GM23338 (cell line): ENCODE measurements around the gene SH3GL2. TPM values are rescaled to one million over a fixed set of nuclear protein-coding genes. Genes with fewer than 3 reads are reported as not detected.

Experiments used
- ATAC-seq: fragments of 200-7000 bp; cut with Tn5 transposase; 3 replicates; pipeline ENCODE4 v1.9.1; 2020
- DNase-seq: peaks from one replicate; pipeline ENCODE4 v3.0.0-alpha.2; 2015; ENCODE audit warnings: low spot score
- H2AFZ ChIP-seq: fragments of 200-600 bp; sonication (generic); 2 replicates; pipeline ENCODE4 v1.8.0; 2016; ENCODE audit warnings: antibody characterized with exemption, mild to moderate bottlenecking, moderate library complexity
- H3F3A ChIP-seq: fragments of 200-600 bp; sonication (generic); replicated peaks from 2 replicates; pipeline ENCODE4 v1.8.0; 2017; ENCODE audit warnings: antibody characterized with exemption, mixed run types, low read depth
- H3K27ac ChIP-seq: fragments of 200-600 bp; sonication (generic); 2 replicates; pipeline ENCODE4 v1.6.1; 2016; ENCODE audit warnings: low read depth
- H3K27me3 ChIP-seq: fragments of 200-600 bp; sonication (generic); 2 replicates; pipeline ENCODE4 v1.8.0; 2016; ENCODE audit warnings: mild to moderate bottlenecking, mixed run types, moderate library complexity; ENCODE audit not compliant: insufficient read depth
- H3K36me3 ChIP-seq: fragments of 200-600 bp; sonication (generic); 2 replicates; pipeline ENCODE4 v1.8.0; 2016; ENCODE audit warnings: mild to moderate bottlenecking; ENCODE audit not compliant: insufficient read depth
- H3K4me1 ChIP-seq: fragments of 200-600 bp; sonication (generic); 2 replicates; pipeline ENCODE4 v1.8.0; 2016; ENCODE audit warnings: mild to moderate bottlenecking, moderate library complexity; ENCODE audit not compliant: insufficient read depth
- H3K4me2 ChIP-seq: fragments of 200-600 bp; sonication (generic); 2 replicates; pipeline ENCODE4 v1.7.1; 2017; ENCODE audit warnings: mixed run types
- H3K4me3 ChIP-seq: fragments of 200-600 bp; sonication (generic); 2 replicates; pipeline ENCODE4 v1.6.1; 2016; ENCODE audit warnings: mixed run types
- H3K79me2 ChIP-seq: fragments of 200-600 bp; sonication (generic); replicated peaks from 2 replicates; pipeline ENCODE4 v1.8.0; 2017; ENCODE audit warnings: mild to moderate bottlenecking; ENCODE audit not compliant: insufficient read depth
- H3K9me2 ChIP-seq: fragments of 200-600 bp; sonication (generic); 2 replicates; pipeline ENCODE4 v1.8.0; 2017; ENCODE audit not compliant: insufficient read depth
- H4K20me1 ChIP-seq: fragments of 200-600 bp; sonication (generic); replicated peaks from 2 replicates; pipeline ENCODE4 v1.8.0; 2017; ENCODE audit warnings: mild to moderate bottlenecking; ENCODE audit not compliant: insufficient read depth
- H3K27ac Mint-ChIP-seq: 2 replicates; pipeline ENCODE4 v1.8.0; 2020; ENCODE audit warnings: inconsistent platforms, mild to moderate bottlenecking, moderate library complexity, mixed read lengths
- H3K27me3 Mint-ChIP-seq: 3 replicates; pipeline ENCODE4 v1.8.0; 2022; ENCODE audit warnings: low read depth, mild to moderate bottlenecking, moderate library complexity, mixed read lengths, inconsistent platforms; ENCODE audit not compliant: insufficient read depth, poor library complexity
- H3K36me3 Mint-ChIP-seq: 3 replicates; pipeline ENCODE4 v1.8.0; 2021; ENCODE audit warnings: low read depth, mild to moderate bottlenecking, inconsistent platforms, moderate library complexity, mixed read lengths
- H3K4me1 Mint-ChIP-seq: 3 replicates; pipeline ENCODE4 v1.8.0; 2020; ENCODE audit warnings: mild to moderate bottlenecking, inconsistent platforms, mixed read lengths
- H3K4me3 Mint-ChIP-seq: 3 replicates; pipeline ENCODE4 v1.8.0; 2021; ENCODE audit warnings: moderate library complexity, mild to moderate bottlenecking, inconsistent platforms, mixed read lengths
- H3K9me3 Mint-ChIP-seq: 3 replicates; pipeline ENCODE4 v1.8.0; 2020; ENCODE audit warnings: moderate library complexity, mild to moderate bottlenecking, inconsistent platforms, mixed read lengths
- CREB1 ChIP-seq: fragments of 250-450 bp; sonication (Bioruptor Pico); IDR thresholded peaks from 2 replicates; pipeline ENCODE4 v1.5.0; 2020; ENCODE audit warnings: low read depth, mild to moderate bottlenecking, moderate library complexity
- CTCF ChIP-seq, 2 experiments: fragments of 200-600 bp in 1 of 2; sonication (generic) in 1 of 2; conservative IDR thresholded peaks; 2 replicates each; pipeline versions ENCODE4 v1.5.1 to v1.6.1; 2016 to 2017; ENCODE audit warnings: antibody characterized with exemption in 2 of 2, low read depth in 2 of 2, mild to moderate bottlenecking in 2 of 2, moderate library complexity in 1 of 2
- ETS1 ChIP-seq: IDR thresholded peaks from 2 replicates; pipeline ENCODE4 v1.6.1; 2016; ENCODE audit warnings: antibody characterized with exemption
- EZH2 ChIP-seq: fragments of 200-600 bp; sonication (generic); IDR thresholded peaks from one replicate; pipeline ENCODE4 v1.8.0; 2017; ENCODE audit warnings: antibody characterized with exemption, mild to moderate bottlenecking, low read depth; ENCODE audit not compliant: unreplicated experiment
- EZH2phosphoT487 ChIP-seq: fragments of 200-600 bp; sonication (generic); IDR thresholded peaks from one replicate; pipeline ENCODE4 v1.8.1; 2018; ENCODE audit warnings: antibody characterized with exemption; ENCODE audit not compliant: unreplicated experiment
- JUNB ChIP-seq: IDR thresholded peaks from one replicate; pipeline ENCODE4 v1.6.1; 2016; ENCODE audit warnings: antibody characterized with exemption; ENCODE audit not compliant: unreplicated experiment
- NANOG ChIP-seq: IDR thresholded peaks from 2 replicates; pipeline ENCODE4 v1.6.1; 2016; ENCODE audit warnings: antibody characterized with exemption, borderline replicate concordance
- POLR2AphosphoS5 ChIP-seq: IDR thresholded peaks from 2 replicates; pipeline ENCODE4 v1.6.1; 2016; ENCODE audit warnings: antibody characterized with exemption, low read depth
- REST ChIP-seq: IDR thresholded peaks from one replicate; pipeline ENCODE4 v1.6.1; 2018; ENCODE audit warnings: antibody characterized with exemption; ENCODE audit not compliant: unreplicated experiment
- STAT1 ChIP-seq: IDR thresholded peaks from one replicate; pipeline ENCODE4 v1.6.1; 2016; ENCODE audit warnings: antibody characterized with exemption; ENCODE audit not compliant: unreplicated experiment
- ZNF114 ChIP-seq: fragments of 250-450 bp; sonication (Bioruptor Pico); IDR thresholded peaks from 2 replicates; pipeline ENCODE4 v1.5.0; 2020; ENCODE audit warnings: mild to moderate bottlenecking, moderate library complexity
- ZNF331 ChIP-seq: fragments of 250-450 bp; sonication (Bioruptor Pico); IDR thresholded peaks from 2 replicates; pipeline ENCODE4 v1.5.0; 2020; ENCODE audit warnings: low read depth, mild to moderate bottlenecking, moderate library complexity
- ZNF462 ChIP-seq: fragments of 250-450 bp; sonication (Bioruptor Pico); IDR thresholded peaks from 2 replicates; pipeline ENCODE4 v1.5.0; 2020; ENCODE audit warnings: mild to moderate bottlenecking, moderate library complexity
- polyA plus RNA-seq: library from polyadenylated mRNA; unstranded; fragments of >200 nt; fragmentation: Nextera tagmentation; extraction: Ambion mirVana; gene quantifications from 2 replicates; pipeline ENCODE4 v1.2.1, GENCODE V29; 2016
- total RNA-seq: library from RNA; depleted of rRNA; stranded (reverse); fragments of >200 nt; shearing (Covaris generic); gene quantifications from 2 replicates; pipeline ENCODE4 v1.2.3, GENCODE V29; 2014

The SH3GL2 gene
- total and polyA plus RNA-seq, 2 experiments from 2014 or later: 5.9 to 8.6 TPM

GRCh38 chr9:17734674-17735073 is 155.8 kb downstream of the SH3GL2 start:
- TF ChIP-seq CTCF (conservative IDR thresholded peaks at IDR 0.05; ENCODE audit: low read depth in 2 of 2) (no peak), POLR2AphosphoS5 (no peak), JUNB (no peak), ZNF114 (CRISPR knock-in tag) (no peak), STAT1 (no peak), EZH2 (no peak), REST (no peak), CREB1 (CRISPR knock-in tag) (no peak), EZH2phosphoT487 (no peak), ETS1 (no peak), NANOG (no peak), ZNF462 (CRISPR knock-in tag) (no peak), ZNF331 (CRISPR knock-in tag) (no peak)
- no peaks in the 10 kb centered on the region for H3K36me3 ChIP-seq
- no peak overlapping the region for H3K4me3 Mint-ChIP-seq
- DNase-seq: no peak
- H2AFZ ChIP-seq: no peak overlapping the region
- H3K9me3 Mint-ChIP-seq: peaks cover 3% of the 10 kb centered on the region; the same call in 1 of the 3 replicates
- no peaks in the 10 kb centered on the region for H3K4me1 ChIP-seq
- no peaks in the 10 kb centered on the region for H3K27me3 ChIP-seq
- no peak overlapping the region for H3K4me2 ChIP-seq
- no peaks in the 10 kb centered on the region for H3F3A ChIP-seq
- no peak overlapping the region for H3K27ac Mint-ChIP-seq
- H3K4me1 Mint-ChIP-seq: peaks cover 3% of the 10 kb centered on the region; the same call in 2 of the 3 replicates
- 0 out of 3 replicates have a peak, but pooled peaks cover under 1% of the 10 kb centered on the region for H3K36me3 Mint-ChIP-seq
- no peaks in the 10 kb centered on the region; the same call in 1 of the 2 replicates for H3K79me2 ChIP-seq
- no peak overlapping the region for H3K27ac ChIP-seq
- H3K27me3 Mint-ChIP-seq: no peaks in the 10 kb centered on the region
- H3K4me3 ChIP-seq: no peak overlapping the region
- ATAC-seq: no peak
- H4K20me1 ChIP-seq: no peaks in the 10 kb centered on the region
- H3K9me2 ChIP-seq: no peaks in the 10 kb centered on the region
